Measurements from ENCODE around the gene MDM1. TPM values are rescaled to one million over a fixed set of nuclear protein-coding genes. Genes with fewer than 3 reads are reported as not detected.
A peak's percentile ranks its signal among the peaks of the same experiment; 100 is the strongest.

The MDM1 gene
- total RNA-seq, 1 donor from 2014 or later: 26.8 TPM

DNA sequence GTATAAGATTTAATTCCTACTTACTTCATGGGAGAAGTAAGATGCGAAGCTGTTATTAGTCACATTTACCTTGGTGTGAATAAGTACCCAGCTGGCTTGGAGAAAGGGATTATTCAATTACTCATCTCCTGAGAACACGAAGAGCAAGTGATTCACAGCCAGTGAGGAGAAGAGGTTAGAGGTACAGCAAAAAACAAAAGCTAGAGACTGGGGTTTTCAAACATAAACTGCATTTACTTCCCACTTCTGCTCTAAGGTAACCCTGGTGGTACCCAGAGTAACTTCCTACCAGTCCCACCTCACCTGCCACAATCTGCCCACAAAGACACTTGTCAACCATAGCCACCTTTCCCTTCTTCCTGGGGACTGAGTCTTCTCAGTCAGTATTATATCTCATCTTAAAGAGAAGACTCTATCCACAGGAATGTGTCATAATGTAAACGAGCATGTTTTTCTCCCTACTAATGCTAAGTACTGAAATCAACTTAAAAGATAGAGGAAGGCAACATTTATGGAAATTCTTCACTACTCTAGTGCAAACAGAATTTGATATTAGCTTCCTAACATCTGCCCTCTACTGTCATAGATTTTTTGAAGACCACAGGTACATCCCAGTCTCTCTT lies 72.7 kb downstream of the MDM1 start:
- Mint-ChIP-seq H3K36me3 (ENCODE audit: low read depth) (peaks cover 4% of the 10 kb centered on the region), H3K9me3 (no peaks in the 10 kb centered on the region), H3K27ac (peak overlapping the region; percentile 69), H3K27me3 (ENCODE audit: insufficient read depth) (peaks cover 19% of the 10 kb centered on the region), H3K4me1 (ENCODE audit: low read depth) (peaks cover 68% of the 10 kb centered on the region), H3K4me3 (peak overlapping the region; percentile 12)
- intact Hi-C loops (cut with micrococcal nuclease): loop anchor here (1.0 to 2.0 kb wide), 8 partner anchors 9 to 238 kb away; no protein-coding TSS in a partner anchor
- DNase-seq (ENCODE audit: low spot score): peak; percentile 31

DNA sequence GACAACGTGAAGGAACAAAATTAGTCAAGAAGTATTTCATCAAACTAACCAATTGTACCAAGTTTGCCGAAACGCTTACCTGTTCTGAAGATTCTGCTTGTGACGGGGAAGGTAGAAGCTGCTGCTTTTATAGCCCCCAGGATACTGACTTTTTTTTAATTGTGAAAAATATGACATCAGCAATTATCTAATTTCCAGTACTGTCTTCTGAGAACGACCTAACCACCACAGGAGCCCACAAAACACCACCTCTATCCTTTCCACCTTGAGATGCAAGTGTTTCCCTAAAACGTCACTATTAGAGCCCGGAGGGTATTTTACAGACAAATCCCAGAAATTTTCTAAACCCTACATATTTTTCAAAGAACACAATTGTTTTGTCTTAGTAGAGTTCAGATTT lies 78.7 kb downstream of the MDM1 start, which contains the start of gene IL22:
IL22 (minus strand) TSS at position 101 of the 400 bp plus-strand sequence. CDS start 156 bp downstream, outside the sequence.
- Mint-ChIP-seq H3K27me3 (ENCODE audit: insufficient read depth) (peaks cover 25% of the 10 kb centered on the region), H3K4me1 (ENCODE audit: low read depth) (peaks cover 44% of the 10 kb centered on the region), H3K9me3 (peaks cover 8% of the 10 kb centered on the region), H3K27ac (no peak within 1 kb of the TSS), H3K4me3 (no peak within 1 kb of the TSS), H3K36me3 (ENCODE audit: low read depth) (peaks cover 19% of the 10 kb centered on the region)
- DNase-seq (ENCODE audit: low spot score): no peak
- intact Hi-C loops (cut with micrococcal nuclease): no loop called here

DNA sequence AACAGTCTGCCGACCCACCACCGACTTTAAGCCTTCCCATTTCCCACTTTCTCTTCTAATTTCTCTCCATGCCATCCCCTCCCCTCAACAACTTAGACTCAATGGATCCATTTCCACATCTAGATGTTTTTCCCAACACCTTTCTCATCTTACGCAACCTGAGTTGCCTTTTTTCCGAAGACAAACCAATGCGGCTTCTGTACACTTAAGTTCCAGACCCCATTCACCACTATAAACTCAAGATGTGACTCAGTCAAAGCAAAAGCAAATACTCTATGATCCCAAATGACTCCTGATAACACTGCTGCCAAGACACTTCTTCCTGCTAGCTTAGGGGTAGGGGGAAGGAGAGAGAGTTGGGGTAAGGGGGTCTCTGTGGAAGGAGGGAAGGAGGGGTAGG lies 80.1 kb downstream of the MDM1 start:
- Mint-ChIP-seq H3K4me3 (no peak overlapping the region), H3K27me3 (ENCODE audit: insufficient read depth) (peaks cover 22% of the 10 kb centered on the region), H3K36me3 (ENCODE audit: low read depth) (peaks cover 17% of the 10 kb centered on the region), H3K4me1 (ENCODE audit: low read depth) (peaks cover 31% of the 10 kb centered on the region), H3K27ac (no peak overlapping the region), H3K9me3 (peaks cover 8% of the 10 kb centered on the region)
- no peak for DNase-seq (ENCODE audit: low spot score)
- intact Hi-C loops (cut with micrococcal nuclease): no loop called here

DNA sequence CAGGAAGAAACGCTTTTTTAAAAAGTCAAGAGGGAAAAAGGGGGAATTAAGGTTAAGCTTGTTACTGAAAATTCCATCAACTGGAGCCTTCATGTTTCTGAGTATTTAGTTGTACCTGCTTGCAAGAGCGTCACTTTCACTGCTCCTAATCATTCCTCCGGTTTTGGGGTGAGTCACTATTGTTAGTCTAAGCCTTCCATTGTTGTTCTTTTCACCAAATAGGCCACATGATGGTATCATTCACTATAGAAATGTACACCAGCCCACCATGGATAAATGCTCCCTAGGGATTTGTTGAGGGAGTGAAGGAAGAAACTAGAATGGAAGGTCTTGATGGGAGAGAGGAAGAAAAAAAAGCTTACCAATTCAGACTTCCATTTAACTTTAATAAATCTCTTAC lies 81.7 kb downstream of the MDM1 start:
- no peak for DNase-seq (ENCODE audit: low spot score)
- Mint-ChIP-seq H3K9me3 (peaks cover 8% of the 10 kb centered on the region), H3K4me1 (ENCODE audit: low read depth) (peaks cover 40% of the 10 kb centered on the region), H3K36me3 (ENCODE audit: low read depth) (peaks cover 19% of the 10 kb centered on the region), H3K27ac (no peak overlapping the region), H3K27me3 (ENCODE audit: insufficient read depth) (peaks cover 22% of the 10 kb centered on the region), H3K4me3 (no peak overlapping the region)
- intact Hi-C loops (cut with micrococcal nuclease): no loop called here

DNA sequence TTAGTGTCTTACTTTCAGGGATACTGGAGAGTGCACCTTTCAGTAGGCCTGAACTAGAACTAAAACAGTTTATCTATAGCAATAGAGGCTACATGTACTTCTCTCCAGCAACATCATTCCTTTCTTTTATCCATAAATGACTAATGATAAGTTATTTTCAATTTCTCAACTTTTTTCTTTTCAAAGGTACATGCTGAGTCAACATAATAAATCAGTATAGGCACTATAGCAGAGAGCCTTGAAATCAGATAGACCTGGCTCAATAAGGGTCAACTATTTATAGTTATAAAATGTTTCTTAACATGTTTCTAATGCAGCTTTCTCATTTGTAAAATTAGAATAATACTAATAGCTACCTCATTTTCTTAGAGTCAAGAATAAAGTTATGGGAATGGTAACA lies 84.4 kb downstream of the MDM1 start:
- H3K36me3 Mint-ChIP-seq (ENCODE audit: low read depth): peaks cover 21% of the 10 kb centered on the region
- peaks cover 39% of the 10 kb centered on the region for H3K4me1 Mint-ChIP-seq (ENCODE audit: low read depth)
- intact Hi-C loops (cut with micrococcal nuclease): no loop called here
- H3K27me3 Mint-ChIP-seq (ENCODE audit: insufficient read depth): peaks cover 16% of the 10 kb centered on the region
- DNase-seq (ENCODE audit: low spot score): no peak
- no peak overlapping the region for H3K27ac Mint-ChIP-seq
- peaks cover 18% of the 10 kb centered on the region for H3K9me3 Mint-ChIP-seq
- H3K4me3 Mint-ChIP-seq: no peak overlapping the region

DNA sequence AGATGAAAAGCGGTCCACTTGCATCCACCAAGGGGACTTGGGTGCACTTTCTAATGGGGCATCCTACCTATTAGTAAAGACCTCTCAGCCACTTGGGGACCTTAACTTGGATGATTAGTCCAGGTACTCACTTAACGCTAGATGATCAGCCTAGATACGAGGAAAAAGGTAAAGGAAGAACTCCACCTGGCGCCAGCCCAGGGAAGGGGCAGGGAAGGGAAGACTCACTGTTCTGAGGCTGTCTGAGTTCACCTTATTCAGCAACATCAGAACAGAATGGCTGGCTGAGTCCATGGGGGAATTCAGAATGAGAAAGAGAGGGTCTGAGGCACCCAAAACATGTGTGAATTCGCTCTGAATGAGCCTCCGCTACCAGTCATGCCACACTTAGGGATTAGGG lies 85.8 kb downstream of the MDM1 start:
- H3K36me3 Mint-ChIP-seq (ENCODE audit: low read depth): peaks cover 19% of the 10 kb centered on the region
- no peak overlapping the region for H3K27ac Mint-ChIP-seq
- H3K4me3 Mint-ChIP-seq: no peak overlapping the region
- intact Hi-C loops (cut with micrococcal nuclease): no loop called here
- peaks cover 20% of the 10 kb centered on the region for H3K9me3 Mint-ChIP-seq
- H3K4me1 Mint-ChIP-seq (ENCODE audit: low read depth): peaks cover 33% of the 10 kb centered on the region
- H3K27me3 Mint-ChIP-seq (ENCODE audit: insufficient read depth): peaks cover 11% of the 10 kb centered on the region
- no peak for DNase-seq (ENCODE audit: low spot score)

DNA sequence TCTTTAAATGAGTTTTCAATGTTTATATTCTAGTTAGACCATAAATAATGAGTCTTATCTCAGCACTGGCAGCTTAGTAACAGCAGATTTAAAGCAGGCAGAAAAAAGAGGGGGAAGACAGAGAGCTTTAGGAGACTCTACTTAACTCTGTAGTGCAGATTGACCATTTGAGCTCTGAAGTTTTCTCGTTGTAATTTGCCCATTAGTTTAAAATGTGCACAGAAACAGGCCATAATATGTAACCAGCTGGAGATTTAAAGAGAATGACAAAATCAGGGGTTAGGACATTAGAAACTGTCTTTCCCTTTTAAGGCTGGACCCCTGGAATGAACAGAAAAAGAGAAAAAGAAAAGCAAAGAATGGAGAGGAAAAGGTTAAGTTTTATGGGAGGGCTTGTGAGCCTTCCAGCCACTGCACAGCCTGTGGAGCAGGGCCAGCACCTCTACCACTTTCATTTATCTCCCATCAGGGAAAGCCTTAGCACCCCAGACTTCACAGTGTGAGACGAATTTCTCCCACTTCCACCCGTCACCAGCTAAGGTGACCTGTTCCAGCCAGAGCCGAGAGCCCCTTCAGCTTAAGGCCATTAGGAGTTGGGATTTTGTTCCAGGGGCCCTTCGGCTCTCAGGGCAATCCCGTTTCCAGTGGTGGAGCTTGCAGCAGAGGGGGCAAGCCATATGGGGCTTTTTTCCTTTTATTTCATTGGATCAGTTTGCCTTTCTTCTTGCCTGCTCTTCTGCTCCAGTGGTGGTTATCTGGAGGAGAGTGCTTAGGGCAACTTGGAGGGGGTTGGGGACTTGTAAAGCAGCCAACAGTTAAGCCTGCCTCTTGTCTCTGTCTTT lies 86.8 kb downstream of the MDM1 start:
- Mint-ChIP-seq H3K36me3 (ENCODE audit: low read depth) (peaks cover 21% of the 10 kb centered on the region), H3K27ac (no peak overlapping the region), H3K4me1 (ENCODE audit: low read depth) (peaks cover 37% of the 10 kb centered on the region), H3K4me3 (no peak overlapping the region), H3K27me3 (ENCODE audit: insufficient read depth) (peaks cover 11% of the 10 kb centered on the region), H3K9me3 (peaks cover 20% of the 10 kb centered on the region)
- intact Hi-C loops (cut with micrococcal nuclease): no loop called here
- DNase-seq (ENCODE audit: low spot score): no peak

Other genes starting within 250 kb of the MDM1 start
- 2,121 and 2,175 TPM in 2 replicates for gene IFNG, start 172.6 kb downstream of the MDM1 start, total RNA-seq
- gene IL26, start 106.6 kb downstream of the MDM1 start, total RNA-seq: 6.9 and 8.1 TPM in 2 replicates
- 3.4 TPM in 2 replicates for gene IL22, start 78.8 kb downstream of the MDM1 start, total RNA-seq

All from activated T-helper 1 cell treated with anti-CD3 and anti-CD28 coated beads, Interleukin-12 subunit alpha, Interleukin-12 subunit beta, Interleukin-2, Interleukin-4 antibody, amounts not matched to agents 30 ng/mL and 10 ng/mL and 1 ng/mL, durations not matched to agents 14 hours and 24 hours and 36 hours (primary cell).